A549 (cell line): Measurements from ENCODE around the gene PABPC3. TPM values are rescaled to one million over a fixed set of nuclear protein-coding genes. Genes with fewer than 3 reads are reported as not detected.

Experiments used
- ATAC-seq, 2 experiments: fragments of 200-7000 bp in 1 of 2; fragments of >200 bp in 1 of 2; cut with Nextera tagmentation in 1 of 2; cut with Tn5 transposase in 1 of 2; 3 replicates each; pipeline versions ENCODE4 v1.8.0 to v1.9.1; 2018 to 2020; ENCODE audit warnings: mild to moderate bottlenecking in 1 of 2, moderate library complexity in 1 of 2
- CTCF ChIA-PET: fragments of 300-600 bp; sonication (Branson Sonifier 250); formaldehyde crosslinking; extraction: SDS; loops from one replicate; lab custom pipeline; 2021; ENCODE audit warnings: antibody characterized with exemption, inconsistent platforms; lab: Yijun Ruan, JAX
- POLR2A ChIA-PET: fragments of 350-600 bp; formaldehyde crosslinking; extraction: SDS; loops from one replicate; lab custom pipeline; 2021; ENCODE audit warnings: antibody characterized with exemption, inconsistent platforms; lab: Yijun Ruan, JAX
- DNase-seq, 2 experiments: peaks; one replicate each; pipeline versions ENCODE4 v3.0.0 to v3.0.0-alpha.2; 2011 to 2016; ENCODE audit warnings: low read depth in 1 of 2, low spot score in 1 of 2
- FAIRE-seq: peaks from 2 replicates; lab custom pipeline; 2011; peaks lifted over from hg19 to GRCh38; lab: Jason Lieb, UNC
- H3K27ac ChIP-seq, 2 experiments: fragments of >200 bp; sonication (Bioruptor Twin); formaldehyde crosslinking; 3 replicates each; pipeline ENCODE4 v1.5.1; 2016 to 2017
- H3K4me1 ChIP-seq: fragments of >200 bp; sonication (Bioruptor Twin); formaldehyde crosslinking; 3 replicates; pipeline ENCODE4 v1.6.1; 2016
- H3K4me2 ChIP-seq: fragments of >200 bp; sonication (Bioruptor Twin); formaldehyde crosslinking; 3 replicates; pipeline ENCODE4 v1.6.1; 2016
- H3K4me3 ChIP-seq: fragments of >200 bp; sonication (Bioruptor Twin); formaldehyde crosslinking; 3 replicates; pipeline ENCODE4 v1.5.1; 2016
- H3K9me3 ChIP-seq: fragments of >200 bp; sonication (Bioruptor Twin); formaldehyde crosslinking; 3 replicates; pipeline ENCODE4 v1.6.1; 2016
- CBX8 ChIP-seq: fragments of 200-600 bp; sonication (generic); IDR thresholded peaks from 2 replicates; pipeline ENCODE4 v1.6.1; 2016
- CHD4 ChIP-seq: fragments of 200-600 bp; sonication (generic); IDR thresholded peaks from 2 replicates; pipeline ENCODE4 v1.6.1; 2016; ENCODE audit warnings: antibody characterized with exemption, mild to moderate bottlenecking, borderline replicate concordance
- EHMT2 ChIP-seq: fragments of 200-600 bp; sonication (generic); IDR thresholded peaks from 2 replicates; pipeline ENCODE4 v1.6.1; 2016; ENCODE audit warnings: antibody characterized with exemption, low read depth, mild to moderate bottlenecking, moderate library complexity
- ELK1 ChIP-seq: fragments of 150-350 bp; IDR thresholded peaks from 2 replicates; pipeline ENCODE4 v1.6.1; 2014; ENCODE audit warnings: low read depth, mild to moderate bottlenecking, low read length
- ESRRA ChIP-seq: fragments of 150-350 bp; IDR thresholded peaks from 2 replicates; pipeline ENCODE4 v1.6.1; 2014; ENCODE audit warnings: mild to moderate bottlenecking, low read length, borderline replicate concordance
- HEYL ChIP-seq: fragments of 250-450 bp; sonication (Bioruptor Pico); IDR thresholded peaks from 2 replicates; pipeline ENCODE4 v1.8.0; 2021; ENCODE audit warnings: mild to moderate bottlenecking, moderate library complexity
- HMGXB4 ChIP-seq: fragments of 250-450 bp; sonication (Bioruptor Pico); IDR thresholded peaks from 2 replicates; pipeline ENCODE4 v1.5.0; 2021; ENCODE audit warnings: mild to moderate bottlenecking, moderate library complexity, borderline replicate concordance
- HOXA7 ChIP-seq: fragments of 250-450 bp; sonication (Bioruptor Pico); IDR thresholded peaks from 2 replicates; pipeline ENCODE4 v1.5.0; 2020; ENCODE audit warnings: mild to moderate bottlenecking, moderate library complexity
- KDM5A ChIP-seq: fragments of 200-600 bp; sonication (generic); IDR thresholded peaks from 2 replicates; pipeline ENCODE4 v1.6.1; 2016; ENCODE audit warnings: antibody characterized with exemption, mild to moderate bottlenecking
- MAX ChIP-seq: IDR thresholded peaks from 2 replicates; pipeline ENCODE4 v1.6.1; 2012
- MAZ ChIP-seq: fragments of 150-350 bp; IDR thresholded peaks from 2 replicates; pipeline ENCODE4 v1.6.1; 2014; ENCODE audit warnings: antibody characterized with exemption, low read depth, low read length, borderline replicate concordance
- POLR2A ChIP-seq: IDR thresholded peaks from 2 replicates; pipeline ENCODE4 v1.6.1; 2012; ENCODE audit warnings: mild to moderate bottlenecking, low read length
- POLR2AphosphoS2 ChIP-seq: conservative IDR thresholded peaks from 2 replicates; pipeline ENCODE4 v1.6.1; 2012; ENCODE audit warnings: low read length, improper control_type of control experiment, inconsistent platforms
- SMC3 ChIP-seq: fragments of >200 bp; sonication (Bioruptor Twin); formaldehyde crosslinking; IDR thresholded peaks from 3 replicates; pipeline ENCODE4 v1.6.1; 2018; ENCODE audit warnings: inconsistent platforms
- SREBF2 ChIP-seq: fragments of 450-650 bp; IDR thresholded peaks from 2 replicates; pipeline ENCODE4 v1.6.1; 2014; ENCODE audit warnings: mild to moderate bottlenecking, moderate library complexity
- USF2 ChIP-seq: fragments of 450-650 bp; IDR thresholded peaks from 2 replicates; pipeline ENCODE4 v1.6.1; 2014; ENCODE audit warnings: antibody characterized with exemption
- WGBS: methylation state at CpG from one replicate; pipeline ENCODE4 v1.1.6; 2017; ENCODE audit errors: missing lambda C conversion rate; 5-methylcytosine and 5-hydroxymethylcytosine counted together
- polyA plus RNA-seq, 4 experiments: library from polyadenylated mRNA; depleted of rRNA in 3 of 4; stranded (reverse); fragments of >200 nt; fragmentation: RNase III in 1 of 4; extraction: RNeasy Plus Mini Kit Qiagen cat#74134 plus additional on column Dnase treatment in 1 of 4; gene quantifications; 2 replicates in 3 of 4; 3 replicates in 1 of 4; pipeline ENCODE4 v1.2.3, GENCODE V29; 2011 to 2017
- TF ChIP-seq, protein P1 (sequence below): fragments of >200 bp; sonication (Bioruptor Twin); formaldehyde crosslinking; IDR thresholded peaks from 2 replicates; pipeline ENCODE4 v1.6.1; 2016
- TF ChIP-seq, protein P2 (sequence below): fragments of 200-600 bp; sonication (generic); IDR thresholded peaks from 2 replicates; pipeline ENCODE4 v1.6.1; 2016; ENCODE audit warnings: antibody characterized with exemption, mild to moderate bottlenecking, moderate library complexity

PABPC3 gene
- polyA plus RNA-seq, 2 of the 4 experiments (the other 2 are of a cell fraction), result 0.22 to 0.39 TPM

- no peak for ATAC-seq
- CTCF ChIA-PET, result interaction anchor here (0.7 to 1.9 kb wide), 2 partner anchors 19 to 135 kb away, joined by 3 to 6 read pairs; no protein-coding TSS in a partner anchor
These were observed 36.9 kb downstream of the PABPC3 start for GRCh38 chr13:25132751-25133390.

GRCh38 chr13:25135896-25136295 is 40.0 kb downstream of the PABPC3 start:
- DNase-seq, result no peak
- TF ChIP-seq MAZ, result no peak
- TF ChIP-seq, protein P1, sequence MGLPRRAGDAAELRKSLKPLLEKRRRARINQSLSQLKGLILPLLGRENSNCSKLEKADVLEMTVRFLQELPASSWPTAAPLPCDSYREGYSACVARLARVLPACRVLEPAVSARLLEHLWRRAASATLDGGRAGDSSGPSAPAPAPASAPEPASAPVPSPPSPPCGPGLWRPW, result no peak
- TF ChIP-seq MAX, result no peak
- TF ChIP-seq, all 56 proteins: peak for 0
- Histone ChIP-seq H3K4me2 (no peak overlapping the region), H3K4me1 (no peaks in the 10 kb centered on the region), H3K4me3 (no peak overlapping the region), H3K9me3 (no peaks in the 10 kb centered on the region), H3K27ac (no peak overlapping the region)
- no peak for ATAC-seq
- ChIA-PET POLR2A (no interaction called here), CTCF (no interaction called here)
- FAIRE-seq, result no peak
- 28% methylated on average over 4 of the region's 4 CpGs for WGBS

More at GRCh38 chr13:25132751-25133390, 36.9 kb downstream of the PABPC3 start:
- Histone ChIP-seq H3K4me3 (no peak overlapping the region), H3K9me3 (no peaks in the 10 kb centered on the region), H3K4me2 (no peak overlapping the region), H3K4me1 (no peaks in the 10 kb centered on the region), H3K27ac (no peak overlapping the region)
- 14% methylated on average over 5 of the region's 5 CpGs for WGBS
- DNase-seq, result no peak
- POLR2A ChIA-PET, result no interaction called here
- no peak for FAIRE-seq
- TF ChIP-seq, protein P2, sequence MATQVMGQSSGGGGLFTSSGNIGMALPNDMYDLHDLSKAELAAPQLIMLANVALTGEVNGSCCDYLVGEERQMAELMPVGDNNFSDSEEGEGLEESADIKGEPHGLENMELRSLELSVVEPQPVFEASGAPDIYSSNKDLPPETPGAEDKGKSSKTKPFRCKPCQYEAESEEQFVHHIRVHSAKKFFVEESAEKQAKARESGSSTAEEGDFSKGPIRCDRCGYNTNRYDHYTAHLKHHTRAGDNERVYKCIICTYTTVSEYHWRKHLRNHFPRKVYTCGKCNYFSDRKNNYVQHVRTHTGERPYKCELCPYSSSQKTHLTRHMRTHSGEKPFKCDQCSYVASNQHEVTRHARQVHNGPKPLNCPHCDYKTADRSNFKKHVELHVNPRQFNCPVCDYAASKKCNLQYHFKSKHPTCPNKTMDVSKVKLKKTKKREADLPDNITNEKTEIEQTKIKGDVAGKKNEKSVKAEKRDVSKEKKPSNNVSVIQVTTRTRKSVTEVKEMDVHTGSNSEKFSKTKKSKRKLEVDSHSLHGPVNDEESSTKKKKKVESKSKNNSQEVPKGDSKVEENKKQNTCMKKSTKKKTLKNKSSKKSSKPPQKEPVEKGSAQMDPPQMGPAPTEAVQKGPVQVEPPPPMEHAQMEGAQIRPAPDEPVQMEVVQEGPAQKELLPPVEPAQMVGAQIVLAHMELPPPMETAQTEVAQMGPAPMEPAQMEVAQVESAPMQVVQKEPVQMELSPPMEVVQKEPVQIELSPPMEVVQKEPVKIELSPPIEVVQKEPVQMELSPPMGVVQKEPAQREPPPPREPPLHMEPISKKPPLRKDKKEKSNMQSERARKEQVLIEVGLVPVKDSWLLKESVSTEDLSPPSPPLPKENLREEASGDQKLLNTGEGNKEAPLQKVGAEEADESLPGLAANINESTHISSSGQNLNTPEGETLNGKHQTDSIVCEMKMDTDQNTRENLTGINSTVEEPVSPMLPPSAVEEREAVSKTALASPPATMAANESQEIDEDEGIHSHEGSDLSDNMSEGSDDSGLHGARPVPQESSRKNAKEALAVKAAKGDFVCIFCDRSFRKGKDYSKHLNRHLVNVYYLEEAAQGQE, result no peak
- TF ChIP-seq HMGXB4 (CRISPR knock-in tag) (no peak), MAX (no peak)
- TF ChIP-seq, all 56 proteins: peak for 0

DNA sequence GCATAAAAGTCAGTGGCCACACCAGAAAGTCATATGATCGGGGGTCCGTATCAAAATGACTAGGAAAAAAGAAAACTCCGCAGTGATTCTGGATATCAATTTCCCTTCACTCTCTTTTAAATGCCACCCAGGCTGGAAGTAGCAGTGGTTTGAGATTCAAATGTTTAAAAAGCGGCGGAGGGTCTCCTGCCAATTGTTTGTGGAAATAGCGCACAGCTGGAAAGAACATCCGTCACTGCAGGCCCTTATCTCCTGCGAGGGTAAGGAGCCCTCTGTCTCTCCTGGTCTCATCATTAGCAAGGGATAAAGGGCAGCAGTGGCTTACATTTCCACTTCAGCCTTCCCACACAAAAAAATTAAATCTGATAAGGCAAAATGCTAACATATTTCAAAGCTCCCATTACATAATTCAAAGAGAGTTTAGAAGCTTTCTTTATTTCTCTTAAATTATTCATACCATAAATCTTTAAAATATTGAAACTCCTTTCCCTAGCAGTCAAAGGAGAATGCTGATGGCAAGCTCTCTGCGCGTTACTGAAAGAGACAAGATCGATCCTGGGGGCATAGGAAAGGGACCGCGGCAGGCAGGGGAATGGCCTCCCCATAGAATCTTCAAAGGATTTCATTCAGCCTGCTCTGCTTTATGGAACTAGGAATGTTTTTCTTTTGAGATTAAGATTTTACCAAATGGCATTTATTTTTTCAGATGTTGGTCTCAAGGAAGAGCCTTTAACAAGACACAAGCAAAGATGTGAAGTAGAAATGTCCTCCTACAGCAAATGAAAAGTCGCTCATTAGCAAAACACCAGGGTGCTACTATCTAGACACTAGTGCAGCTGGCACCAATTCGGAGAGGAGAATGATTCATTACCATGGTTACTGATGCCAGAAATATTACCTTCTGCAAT is 41.2 kb downstream of the PABPC3 start:
- POLR2A ChIA-PET, result no interaction called here
- Histone ChIP-seq H3K9me3 (no peaks in the 10 kb centered on the region), H3K4me2 (no peak overlapping the region), H3K4me3 (no peak overlapping the region), H3K4me1 (no peaks in the 10 kb centered on the region), H3K27ac (no peak overlapping the region)
- WGBS, result 40% methylated on average over 14 of the region's 15 CpGs
- CTCF ChIA-PET, result no interaction called here
- ATAC-seq, result no peak
- TF ChIP-seq SMC3 (no peak), POLR2A (no peak), HOXA7 (CRISPR knock-in tag) (no peak), SREBF2 (no peak), POLR2AphosphoS2 (no peak), KDM5A (no peak), USF2 (no peak), CBX8 (no peak), ELK1 (no peak), ESRRA (no peak), CHD4 (no peak), EHMT2 (no peak), HEYL (CRISPR knock-in tag) (no peak)
- TF ChIP-seq, protein P1, result no peak
- FAIRE-seq, result no peak
- DNase-seq, result no peak
